Neural cell (in vitro differentiated cells): ENCODE data around the gene POLQ. TPM values are rescaled to one million over a fixed set of nuclear protein-coding genes. Genes with fewer than 3 reads are reported as not detected.

Source experiments
- H2AFZ ChIP-seq: fragments of 200-600, 300-800 bp; sonication (generic), shearing (Covaris generic); 2 replicates; pipeline ENCODE4 v1.6.0; 2014; ENCODE audit warnings: low read depth, mild to moderate bottlenecking, antibody characterized with exemption, low read length, moderate library complexity
- H3F3A ChIP-seq: fragments of 200-600 bp; shearing (Covaris generic); 2 replicates; pipeline ENCODE4 v1.6.1; 2016; ENCODE audit warnings: mild to moderate bottlenecking, moderate library complexity, mixed read lengths, antibody characterized with exemption, low read length; ENCODE audit not compliant: insufficient read depth, poor library complexity, severe bottlenecking
- H3K27ac ChIP-seq: fragments of 200-600, 300-800 bp; sonication (generic), shearing (Covaris generic); 2 replicates; pipeline ENCODE4 v1.5.1; 2014; ENCODE audit warnings: mild to moderate bottlenecking, low read length, moderate library complexity
- H3K27me3 ChIP-seq: fragments of 300-800, 200-600 bp; sonication (generic), shearing (Covaris generic); 2 replicates; pipeline ENCODE4 v1.6.0; 2014; ENCODE audit warnings: mild to moderate bottlenecking, low read depth, low read length, moderate library complexity; ENCODE audit not compliant: insufficient read depth
- H3K36me3 ChIP-seq: fragments of 300-800, 200-600 bp; sonication (generic), shearing (Covaris generic); 2 replicates; pipeline ENCODE4 v1.5.1; 2014; ENCODE audit warnings: mild to moderate bottlenecking, antibody characterized with exemption, low read length, moderate library complexity; ENCODE audit not compliant: insufficient read depth
- H3K4me2 ChIP-seq: fragments of 300-800, 200-600 bp; sonication (generic), shearing (Covaris generic); 2 replicates; pipeline ENCODE4 v1.6.0; 2014; ENCODE audit warnings: mild to moderate bottlenecking, low read length
- H3K4me3 ChIP-seq: fragments of 300-800, 200-600 bp; sonication (generic), shearing (Covaris generic); 2 replicates; pipeline ENCODE4 v1.5.1; 2014; ENCODE audit warnings: mild to moderate bottlenecking, low read length, moderate library complexity
- H3K79me2 ChIP-seq: fragments of 200-600 bp; shearing (Covaris generic); replicated peaks from 2 replicates; pipeline ENCODE4 v1.6.0; 2014; ENCODE audit warnings: mild to moderate bottlenecking, low read length, moderate library complexity; ENCODE audit not compliant: insufficient read depth
- H3K9ac ChIP-seq: fragments of 300-800, 200-600 bp; sonication (generic), shearing (Covaris generic); 2 replicates; pipeline ENCODE4 v1.6.1; 2016; ENCODE audit warnings: mild to moderate bottlenecking, low read length, mixed read lengths
- H3K9me2 ChIP-seq: fragments of 200-600 bp; shearing (Covaris generic); 2 replicates; pipeline ENCODE4 v1.6.1; 2016; ENCODE audit warnings: mild to moderate bottlenecking, low read length, mixed read lengths; ENCODE audit not compliant: insufficient read depth
- H3K9me3 ChIP-seq: fragments of 200-600, 300-800 bp; sonication (generic), shearing (Covaris generic); 2 replicates; pipeline ENCODE4 v1.6.1; 2016; ENCODE audit warnings: mild to moderate bottlenecking, mixed run types, low read length, moderate library complexity, mixed read lengths
- H4K20me1 ChIP-seq: fragments of 200-600 bp; shearing (Covaris generic); 2 replicates; pipeline ENCODE4 v1.6.1; 2016; ENCODE audit warnings: mild to moderate bottlenecking, mixed run types; ENCODE audit not compliant: insufficient read depth
- EP300 ChIP-seq: fragments of 450-650 bp; conservative IDR thresholded peaks from 2 replicates; pipeline ENCODE4 v1.6.1; 2014; ENCODE audit warnings: antibody characterized with exemption, mild to moderate bottlenecking, moderate library complexity; ENCODE audit not compliant: poor library complexity, severe bottlenecking
- EZH2 ChIP-seq: fragments of 200-600, 300-800 bp; shearing (Covaris generic), sonication (generic); IDR thresholded peaks from 2 replicates; pipeline ENCODE4 v1.6.1; 2014; ENCODE audit warnings: antibody characterized with exemption, low read length, borderline replicate concordance, mild to moderate bottlenecking; ENCODE audit not compliant: insufficient read depth, poor library complexity, severe bottlenecking
- MXI1 ChIP-seq: fragments of 450-650 bp; conservative IDR thresholded peaks from 2 replicates; pipeline ENCODE4 v1.6.1; 2014; ENCODE audit warnings: antibody characterized with exemption, mild to moderate bottlenecking; ENCODE audit not compliant: poor library complexity, severe bottlenecking
- POLR2AphosphoS5 ChIP-seq: IDR thresholded peaks from 2 replicates; pipeline ENCODE4 v1.6.1; 2012
- RAD21 ChIP-seq: fragments of 450-650 bp; conservative IDR thresholded peaks from 2 replicates; pipeline ENCODE4 v1.6.1; 2014; ENCODE audit warnings: antibody characterized with exemption, mild to moderate bottlenecking, moderate library complexity
- SMC3 ChIP-seq: fragments of 450-650 bp; conservative IDR thresholded peaks from 2 replicates; pipeline ENCODE4 v1.6.1; 2014; ENCODE audit warnings: antibody characterized with exemption, mild to moderate bottlenecking, moderate library complexity; ENCODE audit not compliant: poor library complexity
- TAF1 ChIP-seq: IDR thresholded peaks from 2 replicates; pipeline ENCODE4 v1.6.1; 2012; ENCODE audit warnings: low read depth
- polyA plus RNA-seq: library from polyadenylated mRNA; depleted of rRNA; stranded (reverse); fragments of >200 nt; gene quantifications from 2 replicates; pipeline ENCODE4 v1.2.3, GENCODE V29; 2014
- TF ChIP-seq, protein P1 (sequence below): IDR thresholded peaks from 2 replicates; pipeline ENCODE4 v1.6.1; 2012; ENCODE audit warnings: borderline replicate concordance
- TF ChIP-seq, protein P2 (sequence below): fragments of 450-650 bp; IDR thresholded peaks from 2 replicates; pipeline ENCODE4 v1.5.1; 2014; ENCODE audit warnings: antibody characterized with exemption, mild to moderate bottlenecking, moderate library complexity; ENCODE audit not compliant: poor library complexity, severe bottlenecking

Gene POLQ
- polyA plus RNA-seq, 1 donor from 2014 or later = 0.10 TPM

- H3K9me3 ChIP-seq = no peaks in the 10 kb centered on the region
- no peak overlapping the region for H3K4me3 ChIP-seq
- H3K4me2 ChIP-seq = no peak overlapping the region
- H3K27ac ChIP-seq = no peak overlapping the region
- no peaks in the 10 kb centered on the region for H3K27me3 ChIP-seq
- no peak overlapping the region for H2AFZ ChIP-seq
- H3K36me3 ChIP-seq = no peaks in the 10 kb centered on the region
- H3K9me2 ChIP-seq = no peaks in the 10 kb centered on the region
- TF ChIP-seq MXI1 (no peak), EP300 (no peak), TAF1 (no peak), SMC3 (no peak), RAD21 (no peak), POLR2AphosphoS5 (no peak), EZH2 (no peak)
- TF ChIP-seq, protein P1, sequence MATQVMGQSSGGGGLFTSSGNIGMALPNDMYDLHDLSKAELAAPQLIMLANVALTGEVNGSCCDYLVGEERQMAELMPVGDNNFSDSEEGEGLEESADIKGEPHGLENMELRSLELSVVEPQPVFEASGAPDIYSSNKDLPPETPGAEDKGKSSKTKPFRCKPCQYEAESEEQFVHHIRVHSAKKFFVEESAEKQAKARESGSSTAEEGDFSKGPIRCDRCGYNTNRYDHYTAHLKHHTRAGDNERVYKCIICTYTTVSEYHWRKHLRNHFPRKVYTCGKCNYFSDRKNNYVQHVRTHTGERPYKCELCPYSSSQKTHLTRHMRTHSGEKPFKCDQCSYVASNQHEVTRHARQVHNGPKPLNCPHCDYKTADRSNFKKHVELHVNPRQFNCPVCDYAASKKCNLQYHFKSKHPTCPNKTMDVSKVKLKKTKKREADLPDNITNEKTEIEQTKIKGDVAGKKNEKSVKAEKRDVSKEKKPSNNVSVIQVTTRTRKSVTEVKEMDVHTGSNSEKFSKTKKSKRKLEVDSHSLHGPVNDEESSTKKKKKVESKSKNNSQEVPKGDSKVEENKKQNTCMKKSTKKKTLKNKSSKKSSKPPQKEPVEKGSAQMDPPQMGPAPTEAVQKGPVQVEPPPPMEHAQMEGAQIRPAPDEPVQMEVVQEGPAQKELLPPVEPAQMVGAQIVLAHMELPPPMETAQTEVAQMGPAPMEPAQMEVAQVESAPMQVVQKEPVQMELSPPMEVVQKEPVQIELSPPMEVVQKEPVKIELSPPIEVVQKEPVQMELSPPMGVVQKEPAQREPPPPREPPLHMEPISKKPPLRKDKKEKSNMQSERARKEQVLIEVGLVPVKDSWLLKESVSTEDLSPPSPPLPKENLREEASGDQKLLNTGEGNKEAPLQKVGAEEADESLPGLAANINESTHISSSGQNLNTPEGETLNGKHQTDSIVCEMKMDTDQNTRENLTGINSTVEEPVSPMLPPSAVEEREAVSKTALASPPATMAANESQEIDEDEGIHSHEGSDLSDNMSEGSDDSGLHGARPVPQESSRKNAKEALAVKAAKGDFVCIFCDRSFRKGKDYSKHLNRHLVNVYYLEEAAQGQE = no peak
- TF ChIP-seq, protein P2, sequence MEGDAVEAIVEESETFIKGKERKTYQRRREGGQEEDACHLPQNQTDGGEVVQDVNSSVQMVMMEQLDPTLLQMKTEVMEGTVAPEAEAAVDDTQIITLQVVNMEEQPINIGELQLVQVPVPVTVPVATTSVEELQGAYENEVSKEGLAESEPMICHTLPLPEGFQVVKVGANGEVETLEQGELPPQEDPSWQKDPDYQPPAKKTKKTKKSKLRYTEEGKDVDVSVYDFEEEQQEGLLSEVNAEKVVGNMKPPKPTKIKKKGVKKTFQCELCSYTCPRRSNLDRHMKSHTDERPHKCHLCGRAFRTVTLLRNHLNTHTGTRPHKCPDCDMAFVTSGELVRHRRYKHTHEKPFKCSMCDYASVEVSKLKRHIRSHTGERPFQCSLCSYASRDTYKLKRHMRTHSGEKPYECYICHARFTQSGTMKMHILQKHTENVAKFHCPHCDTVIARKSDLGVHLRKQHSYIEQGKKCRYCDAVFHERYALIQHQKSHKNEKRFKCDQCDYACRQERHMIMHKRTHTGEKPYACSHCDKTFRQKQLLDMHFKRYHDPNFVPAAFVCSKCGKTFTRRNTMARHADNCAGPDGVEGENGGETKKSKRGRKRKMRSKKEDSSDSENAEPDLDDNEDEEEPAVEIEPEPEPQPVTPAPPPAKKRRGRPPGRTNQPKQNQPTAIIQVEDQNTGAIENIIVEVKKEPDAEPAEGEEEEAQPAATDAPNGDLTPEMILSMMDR = no peak
- H3K79me2 ChIP-seq = no peaks in the 10 kb centered on the region
- no peak overlapping the region for H3K9ac ChIP-seq
- no peaks in the 10 kb centered on the region for H3F3A ChIP-seq
- H4K20me1 ChIP-seq = no peaks in the 10 kb centered on the region
Measured at GRCh38 chr3:121505256-121505655, 40.5 kb downstream of the POLQ start.

GRCh38 chr3:121504618-121505017 is 41.2 kb downstream of the POLQ start:
- no peaks in the 10 kb centered on the region for H3K79me2 ChIP-seq
- H4K20me1 ChIP-seq = no peaks in the 10 kb centered on the region
- no peak overlapping the region for H3K27ac ChIP-seq
- H3K4me2 ChIP-seq = no peak overlapping the region
- no peaks in the 10 kb centered on the region for H3K9me3 ChIP-seq
- no peak overlapping the region for H3K4me3 ChIP-seq
- no peaks in the 10 kb centered on the region for H3K27me3 ChIP-seq
- H3K9me2 ChIP-seq = no peaks in the 10 kb centered on the region
- H3K36me3 ChIP-seq = no peaks in the 10 kb centered on the region
- H3K9ac ChIP-seq = no peak overlapping the region
- TF ChIP-seq, protein P1 = no peak
- TF ChIP-seq TAF1 (no peak), EZH2 (no peak), EP300 (no peak)
- H2AFZ ChIP-seq = no peak overlapping the region
- H3F3A ChIP-seq = no peaks in the 10 kb centered on the region
